GM18508 (cell line): Measurements from ENCODE around the gene LRCH4.

Source experiments
- ATAC-seq: cut with Tn5 transposase; IDR thresholded peaks from one replicate; pipeline ENCODE4 v1.9.1; 2021; ENCODE audit warnings: moderate number of reproducible peaks; ENCODE audit not compliant: insufficient read depth, unreplicated experiment

LRCH4 gene

GRCh38 chr7:100582650-100583049 lies 3.3 kb downstream of the LRCH4 start:
- no peak for ATAC-seq

DNA sequence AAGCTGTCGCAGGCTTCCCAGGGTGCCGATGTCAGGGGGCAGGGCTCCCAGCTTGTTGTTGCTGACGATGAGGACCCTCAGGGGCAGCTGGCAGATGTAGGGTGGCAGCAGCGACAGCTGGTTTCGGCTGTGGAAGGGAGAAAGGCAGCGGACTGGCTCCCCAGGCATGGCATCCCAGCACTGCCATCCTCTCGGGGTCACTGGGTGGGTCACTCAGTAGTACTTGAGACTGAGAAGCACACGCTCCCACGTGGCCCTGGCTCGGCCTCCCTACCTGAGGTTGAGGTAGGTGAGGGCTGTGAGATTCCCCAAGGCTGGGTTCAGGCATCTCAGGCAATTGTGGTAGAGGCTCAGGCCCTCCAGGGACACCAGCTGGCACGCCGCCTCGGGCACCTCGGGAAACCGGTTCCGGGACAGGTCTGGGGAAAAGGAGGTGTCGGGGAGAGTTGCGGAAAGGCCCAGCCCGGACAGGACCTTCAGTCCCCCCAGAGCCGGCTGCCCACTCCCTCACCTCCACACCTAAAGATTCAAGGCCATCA lies 3.8 kb downstream of the LRCH4 start:
- ATAC-seq = no peak

DNA sequence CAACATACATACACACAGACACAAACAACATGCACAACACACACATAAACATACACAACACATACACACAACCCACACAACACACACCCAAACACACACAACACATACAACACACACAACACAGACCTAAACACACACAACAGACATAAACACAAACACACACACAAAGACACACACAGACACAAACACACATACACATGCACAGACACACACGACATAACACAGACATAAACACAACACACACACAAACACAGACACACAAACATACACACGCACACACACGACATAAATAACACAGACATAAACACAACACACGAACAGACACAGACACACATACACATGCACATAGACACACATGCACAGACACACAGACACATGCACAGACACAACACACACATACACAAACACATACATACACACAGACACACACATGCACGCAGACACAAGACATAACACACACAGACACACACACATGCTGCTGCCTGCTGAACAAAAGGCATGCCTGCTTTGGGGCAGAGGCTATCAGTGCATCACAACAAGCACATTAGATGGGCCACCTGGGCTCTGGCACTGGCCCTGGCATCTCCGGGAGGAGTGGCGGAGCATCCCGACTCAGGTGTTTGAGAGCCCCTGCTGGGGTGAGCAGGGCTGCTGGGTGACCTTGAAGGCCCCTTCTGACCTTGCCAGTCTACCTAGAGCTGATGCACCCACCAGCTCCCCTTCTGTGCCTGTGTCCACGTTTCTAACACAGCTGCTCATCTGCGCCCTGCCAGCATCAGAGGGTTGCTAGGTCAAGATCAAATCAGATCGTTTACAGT lies 5.3 kb downstream of the LRCH4 start:
- no peak for ATAC-seq

GRCh38 chr7:100578246-100579183 lies 7.4 kb downstream of the LRCH4 start:
- ATAC-seq = no peak

DNA sequence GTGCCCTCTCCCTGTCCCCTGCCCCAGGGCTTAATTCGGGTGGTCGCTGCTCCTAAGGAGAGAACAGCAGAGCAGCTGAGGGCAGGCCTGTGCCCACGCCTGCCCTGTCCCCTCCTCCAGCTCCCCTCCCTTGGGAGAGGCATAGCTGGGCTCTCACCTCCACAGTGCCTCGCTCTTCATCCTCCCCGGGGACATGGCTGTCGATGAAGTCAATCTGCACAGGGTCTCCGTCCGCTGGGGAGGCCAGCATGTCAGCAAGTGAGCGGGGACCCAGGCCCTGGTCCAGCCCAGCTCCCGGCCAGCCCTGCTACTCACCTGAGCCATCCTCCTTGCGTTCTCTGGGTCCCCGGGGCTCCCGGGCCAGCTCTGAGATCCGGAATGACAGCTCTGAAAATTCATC lies 8.4 kb downstream of the LRCH4 start:
- no peak for ATAC-seq

- no peak for ATAC-seq
Measured at GRCh38 chr7:100577103-100577502, 8.8 kb downstream of the LRCH4 start.

- ATAC-seq = no peak
Measured at GRCh38 chr7:100576384-100576993, 9.4 kb downstream of the LRCH4 start.

DNA sequence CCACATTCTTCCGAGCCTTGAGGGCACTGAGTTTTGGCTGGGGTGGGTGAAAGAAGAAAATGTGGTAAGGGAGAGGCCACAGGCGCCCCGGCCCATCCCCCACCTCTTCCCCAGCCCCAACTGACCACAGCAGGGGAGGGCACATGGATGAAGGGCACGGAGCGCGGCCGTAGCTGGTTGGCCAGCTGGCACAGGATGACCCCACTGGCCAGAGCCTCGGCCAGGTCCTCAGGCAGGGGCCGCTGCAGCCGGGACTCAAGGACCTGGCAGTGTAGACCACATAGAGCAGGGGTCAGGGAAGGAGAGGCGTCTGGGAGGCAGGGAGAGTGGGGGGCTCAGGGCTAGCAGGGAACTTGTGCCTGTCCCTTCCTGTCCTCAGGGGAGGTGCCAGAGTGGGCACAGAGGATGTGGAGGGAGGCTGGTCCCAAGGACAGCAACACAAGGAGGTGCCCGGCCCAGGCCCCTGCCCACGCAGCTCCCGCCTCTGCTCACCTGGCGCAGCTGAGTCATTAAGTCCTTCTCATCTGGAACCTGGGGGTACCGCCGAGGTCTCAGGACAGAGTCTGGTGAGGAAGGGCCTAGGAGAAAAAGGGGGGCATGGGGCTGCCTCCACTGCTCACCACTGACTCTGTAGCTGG lies 10.1 kb downstream of the LRCH4 start:
- no peak for ATAC-seq

DNA sequence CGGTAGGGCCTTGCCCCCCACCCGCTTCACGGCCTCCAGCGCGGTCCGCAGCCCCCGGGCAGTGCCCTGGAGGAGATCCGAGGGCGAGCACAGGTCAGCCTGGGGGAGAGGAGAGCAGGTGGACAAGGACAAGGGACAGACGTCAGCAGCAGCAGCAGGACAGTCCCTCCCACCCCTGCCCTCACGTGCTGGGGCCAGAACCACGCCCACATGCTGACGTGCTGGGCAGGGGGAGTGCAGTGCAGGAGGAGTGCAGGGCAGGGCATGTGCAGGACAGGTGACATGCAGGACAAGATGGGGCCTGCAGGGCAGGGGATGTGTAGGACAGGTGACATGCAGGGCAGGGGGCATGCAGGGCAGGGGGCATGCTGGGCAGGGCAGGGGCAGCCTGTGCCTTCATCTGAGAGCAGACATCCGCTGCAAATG lies 10.7 kb downstream of the LRCH4 start:
- ATAC-seq = no peak

- ATAC-seq = no peak
Measured at GRCh38 chr7:100574362-100575205, 11.3 kb downstream of the LRCH4 start.

DNA sequence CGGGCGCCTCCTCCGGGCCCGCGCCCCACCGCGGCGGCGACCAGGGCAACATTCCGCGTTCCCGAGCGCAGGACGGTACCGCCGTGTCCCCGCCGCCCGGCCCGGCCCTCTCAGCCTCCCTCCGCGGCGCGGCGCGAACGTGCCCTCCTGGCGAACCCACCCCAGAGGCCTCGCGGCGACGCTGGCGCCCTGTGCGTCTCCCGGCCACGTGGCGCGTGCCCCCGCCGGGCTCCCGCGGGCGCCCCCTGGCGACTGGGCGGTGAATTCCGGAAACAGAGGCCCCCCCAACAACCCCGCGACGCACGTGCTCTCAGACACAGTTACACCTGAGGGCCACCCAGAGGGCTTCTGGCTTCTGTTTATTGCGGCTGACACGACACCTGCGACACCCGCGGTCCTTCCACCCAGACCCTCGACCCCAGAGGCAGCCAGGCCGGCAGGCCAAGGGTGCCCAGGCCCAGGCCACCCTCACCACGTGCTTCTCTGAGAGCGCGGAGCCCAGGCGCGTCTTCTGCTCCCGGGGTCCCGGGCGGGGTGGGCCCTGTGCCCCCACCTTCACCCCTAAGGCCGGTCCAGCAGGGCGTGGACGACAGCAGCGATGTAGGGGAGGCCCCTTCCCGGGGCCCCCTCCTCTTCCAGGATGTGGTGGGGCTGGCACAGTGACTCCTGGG lies 12.1 kb downstream of the LRCH4 start, which contains the start of gene SAP25:
Gene SAP25 (minus strand): TSS at position 210 of the 671 bp plus-strand sequence. CDS start 158 bp downstream, at position 52.
- ATAC-seq = no peak

GRCh38 chr7:100572949-100573675 lies 12.8 kb downstream of the LRCH4 start:
- ATAC-seq = no peak

DNA sequence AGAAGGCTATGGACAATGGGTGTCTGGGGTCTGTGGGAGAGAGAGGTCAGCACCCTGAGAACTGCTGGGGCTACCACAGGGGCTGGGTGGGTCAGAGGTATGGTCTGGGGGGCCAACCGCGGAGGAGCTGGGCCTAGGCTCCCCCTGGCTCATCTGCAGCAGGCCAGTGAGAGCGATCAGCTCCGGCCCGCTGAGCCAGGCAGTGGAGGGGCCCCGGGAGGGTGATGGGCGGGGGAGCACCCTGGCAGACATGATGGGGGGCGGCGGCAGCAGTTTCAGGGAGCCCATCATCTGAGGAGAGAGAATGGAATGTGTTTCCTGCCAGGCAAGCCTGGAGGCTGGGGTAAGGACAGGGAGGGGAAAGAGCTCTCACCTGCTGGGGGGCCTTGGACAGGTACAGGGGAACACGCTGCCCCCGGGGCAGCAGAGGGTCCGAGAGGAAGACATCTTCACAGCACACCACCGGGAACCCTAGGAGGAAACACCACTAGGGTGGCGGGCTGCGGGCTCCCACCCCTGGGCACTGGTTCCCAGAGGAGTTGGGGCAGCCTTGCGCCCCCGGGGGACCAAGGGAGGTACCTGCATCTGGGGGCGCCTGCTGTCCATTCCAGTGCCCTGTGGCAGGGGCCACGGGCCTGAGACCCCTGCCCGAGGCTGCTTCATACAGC lies 13.5 kb downstream of the LRCH4 start:
- ATAC-seq = no peak

DNA sequence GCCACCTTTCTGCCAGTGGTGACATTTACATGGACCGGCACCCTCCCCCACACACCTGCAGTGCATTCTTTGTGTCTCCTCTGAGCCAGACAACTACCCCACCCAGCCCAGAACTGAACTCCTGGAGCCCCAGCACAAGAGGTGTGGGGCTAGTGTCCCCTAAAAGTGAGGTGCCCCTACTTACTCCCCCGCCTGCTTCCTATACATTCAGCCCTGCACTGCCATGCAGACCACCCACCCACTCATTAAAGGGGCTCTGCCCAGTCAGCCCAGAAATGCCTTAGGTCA lies 14.2 kb downstream of the LRCH4 start:
- no peak for ATAC-seq

DNA sequence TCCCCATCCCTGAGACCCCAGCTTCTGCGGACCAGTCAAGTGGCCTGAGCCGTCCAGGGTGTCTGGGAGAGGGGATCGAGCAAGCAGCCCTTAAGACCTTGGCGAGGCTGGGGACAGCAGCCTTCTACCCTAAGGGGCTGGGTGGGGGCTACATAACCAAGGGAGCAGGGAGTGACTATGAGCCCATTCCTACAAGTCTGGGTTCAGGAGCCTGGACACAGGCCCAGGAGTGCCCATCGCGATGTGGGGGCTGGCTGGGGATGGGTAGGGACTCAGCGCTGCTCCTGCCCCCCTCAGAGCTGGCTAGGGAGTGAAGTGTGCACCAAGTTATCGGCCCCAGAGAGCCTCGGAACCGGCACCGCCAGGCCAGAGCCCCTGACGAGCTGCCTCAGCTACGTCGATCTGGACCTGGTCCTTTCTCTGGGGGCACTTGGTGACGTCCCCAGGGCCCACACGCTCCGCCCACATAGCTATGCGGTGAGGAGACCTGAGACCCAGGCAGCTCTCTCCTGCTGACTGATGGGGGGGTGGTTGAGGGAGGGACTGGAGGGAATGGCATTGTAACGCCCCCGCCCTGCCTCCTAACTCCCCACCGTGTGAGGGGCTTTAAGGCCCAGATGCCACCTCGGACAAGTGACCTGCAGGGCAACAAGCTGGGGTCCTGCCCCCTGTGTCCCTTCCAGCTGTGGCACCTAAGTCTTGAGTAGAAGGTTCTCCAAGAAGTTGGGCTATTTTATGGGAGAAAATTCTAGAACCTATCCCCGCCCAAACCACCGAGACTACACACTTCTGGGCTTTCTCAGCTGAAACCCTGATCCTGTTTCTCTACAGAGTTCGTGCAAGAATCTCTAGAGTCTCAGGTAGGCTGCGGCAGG lies 14.7 kb downstream of the LRCH4 start:
- ATAC-seq = no peak

DNA sequence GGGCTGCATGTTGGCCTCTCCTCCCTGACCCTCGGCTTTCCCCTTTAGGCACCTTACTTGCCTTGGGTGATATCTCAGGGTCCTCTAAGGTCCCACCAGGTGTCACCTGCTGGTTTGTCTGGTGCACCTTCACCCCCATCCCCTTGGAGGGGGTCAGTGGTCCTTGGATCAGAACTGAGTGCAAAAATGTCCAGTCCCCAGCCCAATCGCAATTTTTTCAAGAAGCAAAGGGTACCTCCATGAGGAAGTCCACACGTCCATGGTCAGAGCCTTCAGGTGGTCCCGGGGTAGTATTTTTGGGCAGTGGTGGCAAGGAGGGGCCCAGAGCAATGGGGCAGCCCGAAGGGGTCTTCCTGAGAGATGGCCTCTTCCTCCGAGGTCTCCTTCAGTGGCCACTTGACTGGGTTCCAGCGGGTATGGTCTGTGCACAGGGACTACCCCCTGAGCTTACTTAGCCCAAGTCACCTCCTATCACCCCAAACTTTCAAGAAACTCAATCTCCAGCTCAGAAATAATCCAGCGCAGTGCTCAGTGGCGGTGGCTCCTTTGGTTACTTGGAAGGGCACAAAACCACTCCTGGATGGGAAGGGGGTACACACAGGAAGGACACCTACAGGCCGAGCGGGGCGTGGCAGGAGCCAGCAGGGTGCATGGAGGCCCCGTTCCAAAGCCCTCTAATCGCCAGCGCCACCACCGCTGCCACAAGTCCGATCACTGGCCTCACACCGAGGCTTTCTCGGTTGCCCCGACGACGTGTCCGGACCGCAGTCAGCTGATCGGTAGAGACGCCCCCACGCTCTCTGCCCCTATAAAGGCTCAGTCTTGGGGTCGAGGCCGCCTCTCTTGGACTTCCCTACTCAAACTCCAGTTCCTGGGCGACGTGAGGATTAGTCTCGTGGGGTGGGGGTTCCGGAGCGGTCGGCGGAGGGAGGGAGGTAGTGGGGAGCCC lies 16.8 kb downstream of the LRCH4 start:
- ATAC-seq = no peak
